NOMO-1 treated with DMSO at 0.1 percent for 48 hours (cell line): ENCODE data around the gene SERPINA12.

Experiments used
- DNase-seq: peaks from one replicate; lab custom pipeline; 2025; ENCODE audit not compliant: unreplicated experiment; lab: John Stamatoyannopoulos, UW

Gene SERPINA12

GRCh38 chr14:94467728-94468520, 41.3 kb downstream of the SERPINA12 start:
- no peak for DNase-seq

GRCh38 chr14:94466706-94467370, 42.4 kb downstream of the SERPINA12 start:
- no peak for DNase-seq

GRCh38 chr14:94465042-94465441, 44.2 kb downstream of the SERPINA12 start:
- DNase-seq, result no peak

GRCh38 chr14:94464290-94464689, 45.0 kb downstream of the SERPINA12 start:
- DNase-seq, result no peak

- DNase-seq, result no peak
Measured at GRCh38 chr14:94462763-94463572, 46.3 kb downstream of the SERPINA12 start.

- DNase-seq, result no peak
Measured at GRCh38 chr14:94462219-94462551, 47.1 kb downstream of the SERPINA12 start.

- no peak for DNase-seq
Measured at GRCh38 chr14:94461526-94462218, 47.6 kb downstream of the SERPINA12 start.

- no peak for DNase-seq
Measured at GRCh38 chr14:94460631-94461416, 48.4 kb downstream of the SERPINA12 start.

- DNase-seq, result no peak
Measured at GRCh38 chr14:94458558-94459205, 50.6 kb downstream of the SERPINA12 start.

- no peak for DNase-seq
Measured at GRCh38 chr14:94458096-94458495, 51.2 kb downstream of the SERPINA12 start.

- no peak for DNase-seq
Measured at GRCh38 chr14:94455928-94456327, 53.3 kb downstream of the SERPINA12 start.

GRCh38 chr14:94451826-94452225, 57.4 kb downstream of the SERPINA12 start:
- no peak for DNase-seq

- DNase-seq, result no peak
Measured at GRCh38 chr14:94451091-94451771, 58.0 kb downstream of the SERPINA12 start.

GRCh38 chr14:94450722-94451090, 58.6 kb downstream of the SERPINA12 start:
- no peak for DNase-seq

- DNase-seq, result no peak
Measured at GRCh38 chr14:94449930-94450329, 59.3 kb downstream of the SERPINA12 start.

- DNase-seq, result no peak
Measured at GRCh38 chr14:94448071-94448808, 61.0 kb downstream of the SERPINA12 start.

GRCh38 chr14:94447206-94447605, 62.1 kb downstream of the SERPINA12 start:
- no peak for DNase-seq

- no peak for DNase-seq
Measured at GRCh38 chr14:94446126-94446525, 63.1 kb downstream of the SERPINA12 start.

GRCh38 chr14:94445003-94445402, 64.3 kb downstream of the SERPINA12 start:
- no peak for DNase-seq
